ENCODE data around the gene ZBTB20. TPM values are rescaled to one million over a fixed set of nuclear protein-coding genes. Genes with fewer than 3 reads are reported as not detected.

Gene ZBTB20
- total and polyA plus RNA-seq, 12 donors = 2.8 to 167 (median 108) TPM

DNA sequence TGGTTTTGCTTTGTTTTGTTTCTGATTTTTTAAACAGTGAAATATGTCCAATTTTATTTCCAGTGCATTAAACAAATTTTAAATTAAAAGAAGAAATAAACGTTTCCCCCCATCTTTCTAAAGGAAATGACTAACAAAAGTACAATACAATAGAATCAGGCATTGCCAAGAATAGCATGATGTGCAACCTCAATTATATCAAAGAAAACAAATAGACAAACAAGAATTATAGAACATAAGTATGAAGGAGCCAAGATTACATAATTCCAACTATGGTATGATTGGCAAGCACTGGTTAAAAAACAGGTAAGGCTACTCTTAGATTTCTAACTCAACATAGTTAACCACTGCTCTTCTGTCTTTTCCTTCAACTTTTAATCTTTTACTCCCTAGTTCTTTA is 826.8 kb downstream of the ZBTB20 start:
- no peak overlapping the region for H3K4me3 ChIP-seq
- H3K36me3 ChIP-seq (replicated peaks in 1 of 2) = no peaks in the 10 kb centered on the region
- 47 to 63% (median 54%) methylated on average over 1 of the region's 1 CpG for WGBS, 4 donors
- intact Hi-C loops (cut with DNase I) = no loop called here
- TF ChIP-seq, protein P1, sequence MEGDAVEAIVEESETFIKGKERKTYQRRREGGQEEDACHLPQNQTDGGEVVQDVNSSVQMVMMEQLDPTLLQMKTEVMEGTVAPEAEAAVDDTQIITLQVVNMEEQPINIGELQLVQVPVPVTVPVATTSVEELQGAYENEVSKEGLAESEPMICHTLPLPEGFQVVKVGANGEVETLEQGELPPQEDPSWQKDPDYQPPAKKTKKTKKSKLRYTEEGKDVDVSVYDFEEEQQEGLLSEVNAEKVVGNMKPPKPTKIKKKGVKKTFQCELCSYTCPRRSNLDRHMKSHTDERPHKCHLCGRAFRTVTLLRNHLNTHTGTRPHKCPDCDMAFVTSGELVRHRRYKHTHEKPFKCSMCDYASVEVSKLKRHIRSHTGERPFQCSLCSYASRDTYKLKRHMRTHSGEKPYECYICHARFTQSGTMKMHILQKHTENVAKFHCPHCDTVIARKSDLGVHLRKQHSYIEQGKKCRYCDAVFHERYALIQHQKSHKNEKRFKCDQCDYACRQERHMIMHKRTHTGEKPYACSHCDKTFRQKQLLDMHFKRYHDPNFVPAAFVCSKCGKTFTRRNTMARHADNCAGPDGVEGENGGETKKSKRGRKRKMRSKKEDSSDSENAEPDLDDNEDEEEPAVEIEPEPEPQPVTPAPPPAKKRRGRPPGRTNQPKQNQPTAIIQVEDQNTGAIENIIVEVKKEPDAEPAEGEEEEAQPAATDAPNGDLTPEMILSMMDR (IDR thresholded peaks at IDR 0.05) = no peak
- no peak for TF ChIP-seq POLR2A (IDR thresholded peaks at IDR 0.05)
- no peaks in the 10 kb centered on the region for H3K27me3 ChIP-seq
- no peak overlapping the region for H3K27ac ChIP-seq
- no peaks in the 10 kb centered on the region for H3K4me1 ChIP-seq (replicated peaks in 1 of 2)
- no peak for DNase-seq
- no peaks in the 10 kb centered on the region for H3K9me3 ChIP-seq (replicated peaks in 1 of 3)

DNA sequence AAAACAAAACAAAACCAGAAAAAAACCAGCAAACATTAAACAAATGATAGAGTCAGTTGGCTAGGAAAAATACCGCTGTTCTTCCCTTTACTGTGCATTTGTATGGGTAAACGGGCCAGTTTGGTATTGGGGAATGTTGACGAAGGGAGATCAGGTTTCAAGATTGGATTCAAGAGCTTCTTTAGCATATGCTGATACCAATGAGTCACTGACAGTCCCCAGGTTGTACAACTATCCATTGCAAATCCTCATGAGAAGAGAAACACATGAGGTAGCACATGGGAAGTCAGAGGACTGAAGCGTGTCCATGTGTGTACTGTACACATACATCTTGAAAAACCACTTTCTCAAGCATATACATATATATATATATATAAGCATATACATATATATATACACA is 827.6 kb downstream of the ZBTB20 start:
- Histone ChIP-seq H3K36me3 (replicated peaks in 1 of 2) (no peaks in the 10 kb centered on the region), H3K27me3 (no peaks in the 10 kb centered on the region), H3K4me3 (no peak overlapping the region), H3K9me3 (replicated peaks in 1 of 3) (no peaks in the 10 kb centered on the region), H3K4me1 (replicated peaks in 1 of 2) (no peaks in the 10 kb centered on the region), H3K27ac (no peak overlapping the region)
- 79 to 89% (median 86%) methylated on average over 4 of the region's 4 CpGs for WGBS, 4 donors
- TF ChIP-seq, protein P1 (IDR thresholded peaks at IDR 0.05) = no peak
- no peak for TF ChIP-seq POLR2A (IDR thresholded peaks at IDR 0.05)
- intact Hi-C loops (cut with DNase I) = no loop called here
- DNase-seq = no peak

DNA sequence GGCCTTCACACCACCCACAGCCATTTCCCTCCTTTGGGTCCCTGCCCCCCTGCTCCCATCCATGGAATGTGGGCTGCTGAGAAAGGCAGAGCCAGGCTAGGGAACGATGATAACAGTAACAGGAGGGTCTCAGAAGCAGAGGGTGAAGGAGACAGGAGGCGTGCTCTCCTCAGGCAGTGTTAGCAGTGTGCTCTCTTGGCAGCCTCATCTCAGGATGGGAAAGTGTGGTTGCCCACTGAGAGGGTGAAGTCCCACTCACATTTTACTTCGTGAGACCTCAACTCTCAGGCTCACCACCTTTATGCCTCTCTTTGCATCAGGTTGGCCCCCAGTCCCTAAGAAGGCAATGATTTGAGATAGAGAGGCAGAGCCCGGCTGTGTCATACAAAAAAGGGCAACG is 828.8 kb downstream of the ZBTB20 start:
- no peak for TF ChIP-seq POLR2A (IDR thresholded peaks at IDR 0.05)
- TF ChIP-seq, protein P1 (IDR thresholded peaks at IDR 0.05) = no peak
- 82 to 91% (median 90%) methylated on average over 5 of the region's 5 CpGs for WGBS, 4 donors
- intact Hi-C loops (cut with DNase I) = no loop called here
- Histone ChIP-seq H3K27me3 (no peaks in the 10 kb centered on the region), H3K36me3 (replicated peaks in 1 of 2) (no peaks in the 10 kb centered on the region), H3K4me1 (replicated peaks in 1 of 2) (no peaks in the 10 kb centered on the region), H3K9me3 (replicated peaks in 1 of 3) (no peaks in the 10 kb centered on the region), H3K27ac (no peak overlapping the region), H3K4me3 (no peak overlapping the region)
- no peak for DNase-seq

DNA sequence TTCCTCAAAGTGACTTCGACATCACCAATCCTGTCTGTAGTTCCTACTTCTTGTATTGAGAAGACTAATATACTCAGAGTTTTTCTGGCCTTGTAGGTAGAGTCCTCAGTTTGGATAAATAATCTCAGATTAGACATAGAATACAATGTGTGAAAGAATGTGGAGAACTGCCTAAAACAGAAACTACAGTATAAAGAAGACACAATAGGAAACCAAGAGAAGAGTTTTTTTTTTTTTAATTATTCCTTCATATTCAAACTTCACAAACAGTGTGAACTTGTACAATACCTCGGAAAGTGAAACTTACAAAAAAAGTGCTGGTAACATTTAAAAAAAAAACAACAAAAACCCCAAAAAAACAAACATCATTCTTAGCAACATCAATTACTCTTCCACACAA is 832.8 kb downstream of the ZBTB20 start:
- 85 to 96% (median 95%) methylated on average over 2 of the region's 2 CpGs for WGBS, 4 donors
- H3K9me3 ChIP-seq (replicated peaks in 1 of 3) = no peaks in the 10 kb centered on the region
- no peak for TF ChIP-seq POLR2A (IDR thresholded peaks at IDR 0.05)
- TF ChIP-seq, protein P1 (IDR thresholded peaks at IDR 0.05) = no peak
- H3K36me3 ChIP-seq (replicated peaks in 1 of 2) = no peaks in the 10 kb centered on the region
- H3K27ac ChIP-seq = no peak overlapping the region
- no peaks in the 10 kb centered on the region for H3K4me1 ChIP-seq (replicated peaks in 1 of 2)
- intact Hi-C loops (cut with DNase I) = no loop called here
- no peak overlapping the region for H3K4me3 ChIP-seq
- no peaks in the 10 kb centered on the region for H3K27me3 ChIP-seq
- DNase-seq = no peak
